Dermis lymphatic vessel endothelial cell (primary cell): ENCODE data around the gene HES4. TPM values are rescaled to one million over a fixed set of nuclear protein-coding genes. Genes with fewer than 3 reads are reported as not detected.

Experiments
- total RNA-seq: library from RNA; depleted of rRNA; stranded (reverse); fragments of >200 nt; gene quantifications from 2 replicates; pipeline ENCODE4 v1.2.1, GENCODE V29; 2014

Gene HES4
- 23.6 and 33.8 TPM in 2 replicates for total RNA-seq

GRCh38 chr1:999725-1000356 lies at the start of gene HES4:
Gene HES4, minus strand, starts transcription at chr1:1000097. Its CDS starts 124 bp downstream, at chr1:999973.

GRCh38 chr1:1020000-1020404 lies 20.1 kb upstream of the HES4 start, which contains the start of gene AGRN:
Gene AGRN, plus strand, starts transcription at chr1:1020120. Its CDS starts 53 bp downstream, at chr1:1020173.

GRCh38 chr1:1013105-1013921 lies 13.4 kb upstream of the HES4 start, which contains the start of gene ISG15:
Gene ISG15, plus strand, starts transcription at chr1:1013497. Its CDS starts 77 bp downstream, at chr1:1013574.

GRCh38 chr1:981955-982558 lies 17.8 kb downstream of the HES4 start, which contains the start of gene PERM1:
Gene PERM1, minus strand, starts transcription at chr1:982093. Its CDS starts 1,064 bp downstream, at chr1:981029.

GRCh38 chr1:966135-966703 lies 33.7 kb downstream of the HES4 start, which contains the start of gene PLEKHN1:
Gene PLEKHN1, plus strand, starts transcription at chr1:966482. Its CDS starts 50 bp downstream, at chr1:966532.

GRCh38 chr1:960363-961131 lies 39.4 kb downstream of the HES4 start, which contains the start of gene KLHL17:
Gene KLHL17, plus strand, starts transcription at chr1:960584. Its CDS starts 110 bp downstream, at chr1:960694.

GRCh38 chr1:958823-959730 lies 40.8 kb downstream of the HES4 start, which contains the start of gene NOC2L:
Gene NOC2L, minus strand, starts transcription at chr1:959256. Its CDS starts 16 bp downstream, at chr1:959240.

Other genes with a start within 250 kb of the HES4 start
- 0.17 and 0.22 TPM in 2 replicates for gene SAMD11, start 76.2 kb downstream of the HES4 start, total RNA-seq
- 51.8 and 58.1 TPM in 2 replicates for gene NOC2L, start 40.8 kb downstream of the HES4 start, total RNA-seq
- 2.7 and 3.2 TPM in 2 replicates for gene KLHL17, start 39.5 kb downstream of the HES4 start, total RNA-seq
- 0.11 and 0.17 TPM in 2 replicates for gene PLEKHN1, start 33.6 kb downstream of the HES4 start, total RNA-seq
- gene PERM1, start 18.0 kb downstream of the HES4 start, total RNA-seq: not detected in 2 replicates
- gene ISG15, start 13.4 kb upstream of the HES4 start, total RNA-seq: 48.2 and 108 TPM in 2 replicates
- 41.8 and 48.9 TPM in 2 replicates for gene AGRN, start 20.0 kb upstream of the HES4 start, total RNA-seq
- gene RNF223, start 74.2 kb upstream of the HES4 start, total RNA-seq: not detected in 2 replicates
- gene C1orf159, start 116.0 kb upstream of the HES4 start, total RNA-seq: 4.7 and 6.1 TPM in 2 replicates
- not detected in 2 replicates for gene TTLL10, start 173.8 kb upstream of the HES4 start, total RNA-seq
- gene TNFRSF18, start 206.5 kb upstream of the HES4 start, total RNA-seq: 0.11 TPM in 1 of 2 replicates, not detected in the other
- gene TNFRSF4, start 214.1 kb upstream of the HES4 start, total RNA-seq: 1.2 and 1.7 TPM in 2 replicates
- gene SDF4, start 231.9 kb upstream of the HES4 start, total RNA-seq: 79.1 and 94.0 TPM in 2 replicates
- gene B3GALT6, start 232.1 kb upstream of the HES4 start, total RNA-seq: 21.3 and 23.4 TPM in 2 replicates
- gene C1QTNF12, start 246.6 kb upstream of the HES4 start, total RNA-seq: 0.09 and 0.22 TPM in 2 replicates